OCI-LY7 (cell line): ENCODE results near the gene SEBOX.

Source experiments
- CTCF ChIP-seq: fragments of 200-600 bp; sonication (generic); conservative IDR thresholded peaks from 2 replicates; pipeline ENCODE4 v1.5.1; 2014; ENCODE audit warnings: mild to moderate bottlenecking, antibody characterized with exemption, low read length, moderate library complexity, mixed read lengths
- EZH2phosphoT487 ChIP-seq: fragments of 200-600 bp; sonication (generic); IDR thresholded peaks from 2 replicates; pipeline ENCODE4 v1.6.1; 2018; ENCODE audit warnings: low read depth, borderline replicate concordance, mild to moderate bottlenecking, mixed run types, antibody characterized with exemption, low read length, moderate library complexity, mixed read lengths

GRCh38 chr17:28341516-28341915, 23.5 kb downstream of the SEBOX start:
- TF ChIP-seq CTCF, result no peak
- no peak for TF ChIP-seq EZH2phosphoT487
